OCI-LY3 (cell line): Measurements from ENCODE around the gene SLC36A3.

ENCODE experiments used
- EZH2phosphoT487 ChIP-seq: fragments of 200-600 bp; shearing (Covaris generic); IDR thresholded peaks from 2 replicates; pipeline ENCODE4 v1.6.1; 2018; ENCODE audit warnings: antibody characterized with exemption, mixed run types, low read depth
- TF ChIP-seq, protein P1 (sequence below): fragments of 200-600, 300-600 bp; sonication (generic); IDR thresholded peaks from 2 replicates; pipeline ENCODE4 v1.5.1; 2014; ENCODE audit warnings: antibody characterized with exemption, low read length, low read depth

DNA sequence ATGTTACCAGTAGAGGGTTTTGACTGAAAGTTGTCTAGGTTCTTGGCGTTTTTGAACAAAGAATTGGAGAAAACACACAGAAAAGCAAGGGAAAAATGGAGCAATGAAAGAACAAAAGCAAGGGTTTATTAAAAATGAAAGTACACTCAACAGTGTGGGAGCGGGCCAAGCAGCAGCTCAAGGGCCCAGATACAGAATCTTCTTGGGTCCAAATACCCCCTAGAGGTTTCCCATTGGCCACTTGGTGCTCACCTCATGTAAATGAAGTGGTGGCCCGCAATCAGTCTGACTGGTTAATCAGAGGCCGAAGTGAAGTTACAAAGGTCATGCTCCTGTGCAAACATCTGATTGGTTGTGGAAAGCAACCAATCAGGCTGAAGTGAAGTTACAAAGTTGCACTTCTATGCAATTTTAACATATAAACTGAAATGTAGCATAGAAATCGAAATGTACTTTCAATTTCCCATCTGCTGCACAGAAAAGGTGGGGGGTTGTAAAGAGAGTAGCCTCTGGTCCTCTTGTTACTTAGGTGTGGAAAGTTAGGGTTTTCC is 52.5 kb downstream of the SLC36A3 start:
- TF ChIP-seq, protein P1, sequence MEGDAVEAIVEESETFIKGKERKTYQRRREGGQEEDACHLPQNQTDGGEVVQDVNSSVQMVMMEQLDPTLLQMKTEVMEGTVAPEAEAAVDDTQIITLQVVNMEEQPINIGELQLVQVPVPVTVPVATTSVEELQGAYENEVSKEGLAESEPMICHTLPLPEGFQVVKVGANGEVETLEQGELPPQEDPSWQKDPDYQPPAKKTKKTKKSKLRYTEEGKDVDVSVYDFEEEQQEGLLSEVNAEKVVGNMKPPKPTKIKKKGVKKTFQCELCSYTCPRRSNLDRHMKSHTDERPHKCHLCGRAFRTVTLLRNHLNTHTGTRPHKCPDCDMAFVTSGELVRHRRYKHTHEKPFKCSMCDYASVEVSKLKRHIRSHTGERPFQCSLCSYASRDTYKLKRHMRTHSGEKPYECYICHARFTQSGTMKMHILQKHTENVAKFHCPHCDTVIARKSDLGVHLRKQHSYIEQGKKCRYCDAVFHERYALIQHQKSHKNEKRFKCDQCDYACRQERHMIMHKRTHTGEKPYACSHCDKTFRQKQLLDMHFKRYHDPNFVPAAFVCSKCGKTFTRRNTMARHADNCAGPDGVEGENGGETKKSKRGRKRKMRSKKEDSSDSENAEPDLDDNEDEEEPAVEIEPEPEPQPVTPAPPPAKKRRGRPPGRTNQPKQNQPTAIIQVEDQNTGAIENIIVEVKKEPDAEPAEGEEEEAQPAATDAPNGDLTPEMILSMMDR = no peak
- no peak for TF ChIP-seq EZH2phosphoT487
